ENCODE results near the gene CHCHD4. TPM values are rescaled to one million over a fixed set of nuclear protein-coding genes. Genes with fewer than 3 reads are reported as not detected.
A peak's percentile ranks its signal among the peaks of the same experiment; 100 is the strongest.

Gene CHCHD4
- polyA plus RNA-seq, 3 donors, result 6.5 to 13.8 (median 13.6) TPM

DNA sequence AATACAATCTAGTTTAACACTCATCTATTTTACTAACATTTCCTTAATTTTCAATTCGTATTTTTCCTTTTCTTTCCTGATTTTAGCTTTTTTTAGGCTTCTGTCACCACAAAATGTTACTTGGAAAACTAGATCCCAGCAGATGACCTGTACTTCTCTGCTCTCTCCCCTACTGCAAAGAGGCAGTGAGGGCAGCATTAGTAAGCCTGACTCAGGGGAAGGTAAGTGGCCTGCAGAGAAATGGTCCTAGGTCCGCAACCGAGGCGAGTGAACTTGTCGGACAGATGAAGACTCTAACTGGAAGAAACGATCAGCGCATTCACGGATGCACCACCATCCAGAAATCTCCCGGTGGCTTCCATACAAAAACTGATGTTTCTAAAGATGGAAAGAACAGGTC is 20.6 kb upstream of the CHCHD4 start:
- Mint-ChIP-seq H3K27me3 (ENCODE audit: low read depth in 3 of 3) (peaks cover 0 to 4% (median 0%) of the 10 kb centered on the region in 3 donors), H3K9me3 (no peaks in the 10 kb centered on the region), H3K4me1 (peaks cover 51% of the 10 kb centered on the region), H3K36me3 (peaks cover 59 to 65% of the 10 kb centered on the region in 2 donors), H3K27ac (peak overlapping the region; percentile 99 to 100 (median 100)), H3K4me3 (peak overlapping the region in 1 of 2 donors; percentile 90)
- Histone ChIP-seq H3K4me3 (replicated peaks in 1 of 3; ENCODE audit: low read depth in 2 of 3, low read length in 3 of 3) (peak overlapping the region in 1 of 3 experiments; percentile 61), H3K4me2 (replicated peaks; ENCODE audit: extremely low read depth, low read length, poor library complexity, severe bottlenecking) (peak overlapping the region; percentile 73), H3K79me2 (ENCODE audit: insufficient read depth, low read length) (no peaks in the 10 kb centered on the region), H2AFZ (ENCODE audit: insufficient read depth, low read depth, low read length, poor library complexity, severe bottlenecking) (peak overlapping the region; percentile 70), H3K27me3 (ENCODE audit: control insufficient read depth in 2 of 2, insufficient read depth in 2 of 2, low read length in 2 of 2) (no peaks in the 10 kb centered on the region), H3K9me3 (replicated peaks in 1 of 2; ENCODE audit: control insufficient read depth in 1 of 2, insufficient read depth in 1 of 2, low read length in 2 of 2) (no peaks in the 10 kb centered on the region), H3K4me1 (ENCODE audit: control insufficient read depth in 1 of 2, insufficient read depth in 2 of 2, low read length in 2 of 2) (peaks cover 44 to 53% of the 10 kb centered on the region in 2 donors), H3K9ac (ENCODE audit: insufficient read depth, low read length, poor library complexity, severe bottlenecking) (peak overlapping the region; percentile 92), H3K27ac (ENCODE audit: low read depth in 1 of 2, low read length in 2 of 2) (peak overlapping the region; percentile 100), H4K20me1 (ENCODE audit: insufficient read depth, low read length) (no peaks in the 10 kb centered on the region), H3K36me3 (replicated peaks in 1 of 2; ENCODE audit: control insufficient read depth in 1 of 2, insufficient read depth in 2 of 2, low read length in 2 of 2) (peaks cover 34 to 42% of the 10 kb centered on the region in 2 donors)
- intact Hi-C loops (cut with micrococcal nuclease), result no loop called here
- TF ChIP-seq, protein P1, sequence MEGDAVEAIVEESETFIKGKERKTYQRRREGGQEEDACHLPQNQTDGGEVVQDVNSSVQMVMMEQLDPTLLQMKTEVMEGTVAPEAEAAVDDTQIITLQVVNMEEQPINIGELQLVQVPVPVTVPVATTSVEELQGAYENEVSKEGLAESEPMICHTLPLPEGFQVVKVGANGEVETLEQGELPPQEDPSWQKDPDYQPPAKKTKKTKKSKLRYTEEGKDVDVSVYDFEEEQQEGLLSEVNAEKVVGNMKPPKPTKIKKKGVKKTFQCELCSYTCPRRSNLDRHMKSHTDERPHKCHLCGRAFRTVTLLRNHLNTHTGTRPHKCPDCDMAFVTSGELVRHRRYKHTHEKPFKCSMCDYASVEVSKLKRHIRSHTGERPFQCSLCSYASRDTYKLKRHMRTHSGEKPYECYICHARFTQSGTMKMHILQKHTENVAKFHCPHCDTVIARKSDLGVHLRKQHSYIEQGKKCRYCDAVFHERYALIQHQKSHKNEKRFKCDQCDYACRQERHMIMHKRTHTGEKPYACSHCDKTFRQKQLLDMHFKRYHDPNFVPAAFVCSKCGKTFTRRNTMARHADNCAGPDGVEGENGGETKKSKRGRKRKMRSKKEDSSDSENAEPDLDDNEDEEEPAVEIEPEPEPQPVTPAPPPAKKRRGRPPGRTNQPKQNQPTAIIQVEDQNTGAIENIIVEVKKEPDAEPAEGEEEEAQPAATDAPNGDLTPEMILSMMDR (IDR thresholded peaks at IDR 0.05), result no peak
- 100% methylated on average over 3 of the region's 9 CpGs for WGBS (ENCODE audit: insufficient coverage)
- peak in 1 of 3 donors; percentile 21 for DNase-seq

- Histone ChIP-seq H3K27ac (ENCODE audit: low read depth in 1 of 2, low read length in 2 of 2) (peak overlapping the region; percentile 100), H3K27me3 (ENCODE audit: control insufficient read depth in 2 of 2, insufficient read depth in 2 of 2, low read length in 2 of 2) (no peaks in the 10 kb centered on the region), H3K79me2 (ENCODE audit: insufficient read depth, low read length) (no peaks in the 10 kb centered on the region), H3K4me3 (replicated peaks in 1 of 3; ENCODE audit: low read depth in 2 of 3, low read length in 3 of 3) (peak overlapping the region; percentile 41 to 61 (median 43)), H3K9me3 (replicated peaks in 1 of 2; ENCODE audit: control insufficient read depth in 1 of 2, insufficient read depth in 1 of 2, low read length in 2 of 2) (no peaks in the 10 kb centered on the region), H3K9ac (ENCODE audit: insufficient read depth, low read length, poor library complexity, severe bottlenecking) (peak overlapping the region; percentile 92), H4K20me1 (ENCODE audit: insufficient read depth, low read length) (no peaks in the 10 kb centered on the region), H3K4me2 (replicated peaks; ENCODE audit: extremely low read depth, low read length, poor library complexity, severe bottlenecking) (peak overlapping the region; percentile 73), H3K36me3 (replicated peaks in 1 of 2; ENCODE audit: control insufficient read depth in 1 of 2, insufficient read depth in 2 of 2, low read length in 2 of 2) (peaks cover 36 to 49% of the 10 kb centered on the region in 2 donors), H3K4me1 (ENCODE audit: control insufficient read depth in 1 of 2, insufficient read depth in 2 of 2, low read length in 2 of 2) (peaks cover 44 to 53% of the 10 kb centered on the region in 2 donors), H2AFZ (ENCODE audit: insufficient read depth, low read depth, low read length, poor library complexity, severe bottlenecking) (peak overlapping the region; percentile 70)
- 43% methylated on average over 1 of the region's 7 CpGs for WGBS (ENCODE audit: insufficient coverage)
- intact Hi-C loops (cut with micrococcal nuclease), result loop anchor here in 1 of 2 donors (5.0 kb wide), 1 partner anchor 33 kb away; the partner anchor contains the start of genes LSM3 and XPC
- H3K27me3 Mint-ChIP-seq (ENCODE audit: low read depth in 3 of 3), result peaks cover 0 to 2% (median 0%) of the 10 kb centered on the region in 3 donors
- H3K4me1 Mint-ChIP-seq, result peaks cover 51% of the 10 kb centered on the region
- H3K4me3 Mint-ChIP-seq, result peak overlapping the region; percentile 74 to 90
- DNase-seq, result peak; percentile 95 to 99 (median 98)
- TF ChIP-seq, protein P1 (IDR thresholded peaks at IDR 0.05), result no peak
- peak overlapping the region; percentile 99 to 100 (median 100) for H3K27ac Mint-ChIP-seq
- peaks cover 64 to 70% of the 10 kb centered on the region in 2 donors for H3K36me3 Mint-ChIP-seq
- H3K9me3 Mint-ChIP-seq, result no peaks in the 10 kb centered on the region
Observed at GRCh38 chr3:14144423-14145075, 19.9 kb upstream of the CHCHD4 start.
